ENCODE results near the gene FEM1A. TPM values are rescaled to one million over a fixed set of nuclear protein-coding genes. Genes with fewer than 3 reads are reported as not detected.

FEM1A gene, protein sequence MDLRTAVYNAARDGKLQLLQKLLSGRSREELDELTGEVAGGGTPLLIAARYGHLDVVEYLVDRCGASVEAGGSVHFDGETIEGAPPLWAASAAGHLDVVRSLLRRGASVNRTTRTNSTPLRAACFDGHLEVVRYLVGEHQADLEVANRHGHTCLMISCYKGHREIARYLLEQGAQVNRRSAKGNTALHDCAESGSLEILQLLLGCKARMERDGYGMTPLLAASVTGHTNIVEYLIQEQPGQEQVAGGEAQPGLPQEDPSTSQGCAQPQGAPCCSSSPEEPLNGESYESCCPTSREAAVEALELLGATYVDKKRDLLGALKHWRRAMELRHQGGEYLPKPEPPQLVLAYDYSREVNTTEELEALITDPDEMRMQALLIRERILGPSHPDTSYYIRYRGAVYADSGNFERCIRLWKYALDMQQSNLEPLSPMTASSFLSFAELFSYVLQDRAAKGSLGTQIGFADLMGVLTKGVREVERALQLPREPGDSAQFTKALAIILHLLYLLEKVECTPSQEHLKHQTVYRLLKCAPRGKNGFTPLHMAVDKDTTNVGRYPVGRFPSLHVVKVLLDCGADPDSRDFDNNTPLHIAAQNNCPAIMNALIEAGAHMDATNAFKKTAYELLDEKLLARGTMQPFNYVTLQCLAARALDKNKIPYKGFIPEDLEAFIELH
- 32.5 and 34.5 TPM in 2 replicates for total RNA-seq (2014; rRNA removed; shearing (Covaris generic))

DNA sequence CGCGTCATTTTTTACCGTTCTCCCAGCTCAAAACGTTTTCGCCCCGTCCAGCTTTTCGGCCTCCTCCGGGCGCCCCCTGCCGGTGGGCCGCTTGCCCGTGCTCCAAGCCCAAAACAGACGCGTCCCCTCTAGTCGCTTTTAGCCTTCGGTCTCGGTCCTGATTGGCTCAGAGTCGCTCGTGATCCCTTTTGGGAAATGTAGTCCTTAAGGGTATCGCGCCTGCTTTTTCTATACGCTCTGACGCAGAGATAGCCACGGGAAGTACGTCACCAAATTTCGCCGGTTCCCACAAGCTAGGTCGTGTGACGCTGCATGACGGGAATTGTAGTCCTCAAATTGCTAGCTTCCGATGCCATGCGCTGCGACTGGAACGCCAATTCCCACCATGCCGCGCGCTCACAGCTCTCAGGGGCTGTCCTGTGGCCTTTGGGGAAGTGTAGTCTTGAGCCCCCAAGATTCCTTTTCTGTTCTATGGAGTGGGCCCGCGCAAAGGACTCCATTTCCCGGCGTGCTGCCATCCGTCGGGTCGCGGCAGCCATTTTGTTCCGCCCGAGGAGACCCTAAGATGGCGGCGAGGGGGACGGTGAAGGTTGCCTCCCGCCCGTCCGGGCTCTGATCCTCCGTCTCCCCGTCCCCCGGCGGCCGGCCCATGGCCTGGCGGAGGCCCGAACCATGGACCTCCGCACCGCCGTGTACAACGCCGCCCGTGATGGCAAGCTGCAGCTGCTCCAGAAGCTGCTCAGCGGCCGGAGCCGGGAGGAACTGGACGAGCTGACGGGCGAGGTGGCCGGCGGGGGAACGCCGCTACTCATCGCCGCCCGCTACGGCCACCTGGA lies at the start of gene FEM1A:
TSS of gene FEM1A (plus strand) at position 552 of the 836 bp plus-strand sequence. CDS start at position 673, 121 bp downstream.

DNA sequence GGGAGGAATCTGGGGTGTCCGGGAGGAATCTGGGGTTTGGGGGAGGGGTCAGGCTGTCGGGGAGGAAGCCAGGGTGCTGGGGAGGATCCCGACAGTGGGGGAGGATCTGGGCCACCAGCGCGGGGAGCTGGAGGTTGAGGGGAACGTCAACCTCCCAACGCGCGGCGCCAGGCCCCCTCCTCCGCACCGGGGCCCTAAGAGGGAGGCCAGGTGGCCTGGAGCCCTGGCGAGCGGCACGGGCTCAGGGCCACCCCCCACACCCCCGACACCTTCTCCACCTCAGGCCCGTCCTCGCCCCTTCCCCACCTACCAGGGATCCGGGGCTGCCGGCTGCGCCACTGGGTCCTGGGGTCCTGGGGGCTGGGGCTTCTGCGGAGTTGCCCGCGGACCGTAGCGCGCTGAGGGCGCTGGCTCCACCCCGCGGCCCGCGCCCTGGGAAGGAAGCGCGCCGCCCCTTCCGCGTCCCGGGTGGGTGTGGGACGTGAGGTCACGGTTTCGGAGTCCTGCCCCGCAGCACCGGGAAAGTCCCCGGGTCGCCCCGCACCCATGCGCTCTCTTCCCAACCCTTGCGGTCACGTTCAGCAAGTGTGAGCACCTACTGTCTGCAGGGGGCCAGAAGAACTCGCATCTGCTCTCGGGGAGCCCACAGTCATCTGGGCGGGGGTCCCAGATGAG lies 39.9 kb downstream of the FEM1A start, which contains the start of gene TICAM1:
TSS of gene TICAM1 (minus strand) at position 409 of the 675 bp plus-strand sequence. CDS start 13,335 bp downstream, outside the sequence.

Small RNA genes within 50 kb of the gene (small RNA-seq; reads per million reads assigned to genes)
- not detected for gene MIR7-3

Other genes starting within 250 kb of the FEM1A start
- 27.4 and 35.0 TPM in 2 replicates for gene SEMA6B, start 232.1 kb upstream of the FEM1A start, total RNA-seq (2014; rRNA removed; shearing (Covaris generic))
- 4.6 and 5.2 TPM in 2 replicates for gene TNFAIP8L1, start 152.2 kb upstream of the FEM1A start, total RNA-seq (2014; rRNA removed; shearing (Covaris generic))
- gene MYDGF, start 121.4 kb upstream of the FEM1A start, total RNA-seq (2014; rRNA removed; shearing (Covaris generic)), result 187 and 198 TPM in 2 replicates
- 54.4 and 56.8 TPM in 2 replicates for gene DPP9, start 67.9 kb upstream of the FEM1A start, total RNA-seq (2014; rRNA removed; shearing (Covaris generic))
- gene TICAM1, start 40.0 kb downstream of the FEM1A start, total RNA-seq (2014; rRNA removed; shearing (Covaris generic)), result 3.3 and 4.8 TPM in 2 replicates
- 67.7 and 73.4 TPM in 2 replicates for gene PLIN3, start 75.9 kb downstream of the FEM1A start, total RNA-seq (2014; rRNA removed; shearing (Covaris generic))
- not detected in 2 replicates for gene ARRDC5, start 111.2 kb downstream of the FEM1A start, total RNA-seq (2014; rRNA removed; shearing (Covaris generic))
- gene UHRF1, start 117.8 kb downstream of the FEM1A start, total RNA-seq (2014; rRNA removed; shearing (Covaris generic)), result 99.7 and 107 TPM in 2 replicates
- 8.0 and 8.3 TPM in 2 replicates for gene KDM4B, start 177.4 kb downstream of the FEM1A start, total RNA-seq (2014; rRNA removed; shearing (Covaris generic))